GM10248 (cell line): ENCODE results near the gene GARIN5A.

Experiments used
- CTCF ChIA-PET: fragments of 300-600 bp; sonication (Branson Sonifier 250); formaldehyde crosslinking; extraction: SDS; loops from one replicate; lab custom pipeline; 2021; ENCODE audit warnings: antibody characterized with exemption; lab: Yijun Ruan, JAX
- POLR2A ChIA-PET: fragments of 350-650 bp; sonication (Branson Sonifier 250); formaldehyde crosslinking; extraction: SDS; loops from one replicate; lab custom pipeline; 2020; ENCODE audit warnings: antibody characterized with exemption; lab: Yijun Ruan, JAX
- DNase-seq: peaks from one replicate; pipeline ENCODE4 v3.0.0; 2012; ENCODE audit errors: extremely low spot score
- TF ChIP-seq, protein P1 (sequence below): IDR thresholded peaks from 2 replicates; pipeline ENCODE4 v1.5.1; 2012; ENCODE audit warnings: mild to moderate bottlenecking, low read depth; ENCODE audit errors: extremely low read depth, missing control alignments, control extremely low read depth

GARIN5A gene

DNA sequence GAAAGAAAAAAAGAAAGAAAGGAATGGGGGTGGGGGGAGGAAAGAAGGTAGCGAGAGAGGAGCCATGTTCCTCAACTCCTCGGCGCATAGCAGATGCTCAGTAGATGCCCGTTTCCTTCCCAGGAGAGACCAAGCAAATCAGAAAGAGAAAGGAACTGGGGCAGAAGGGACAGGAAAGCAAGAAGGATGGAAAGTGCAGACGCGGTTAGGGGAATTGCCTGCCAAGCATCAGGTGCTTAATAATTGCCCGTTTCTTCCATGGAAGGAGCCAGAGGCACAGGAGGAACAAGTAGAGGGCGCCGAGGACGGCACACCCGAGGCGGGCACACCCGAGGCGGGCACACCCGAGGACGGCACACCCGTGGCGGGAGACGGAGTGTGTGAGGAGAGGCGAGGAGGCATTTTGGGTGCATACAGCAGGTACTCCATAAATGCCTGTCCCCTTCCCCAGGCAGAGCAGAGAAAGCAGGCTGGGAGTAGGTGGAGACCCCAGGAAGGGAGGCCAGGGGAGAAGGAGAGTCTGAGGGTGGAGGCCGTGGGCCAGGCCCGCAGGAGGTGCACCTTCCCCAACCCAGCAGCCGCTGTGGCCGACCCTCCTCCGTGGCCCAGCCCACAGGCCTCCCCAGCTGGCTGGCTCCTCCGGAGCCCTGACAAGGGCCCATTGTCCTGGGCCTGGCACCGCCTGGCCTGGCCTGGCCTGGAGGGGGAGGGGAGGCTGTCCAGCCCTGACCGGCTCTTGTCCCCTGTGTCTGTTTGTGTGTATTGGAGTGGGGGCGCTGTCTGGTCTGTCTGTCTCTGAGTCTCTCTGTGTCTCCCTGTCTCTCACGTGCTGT, 19.8 kb upstream of the GARIN5A start:
- TF ChIP-seq, protein P1, sequence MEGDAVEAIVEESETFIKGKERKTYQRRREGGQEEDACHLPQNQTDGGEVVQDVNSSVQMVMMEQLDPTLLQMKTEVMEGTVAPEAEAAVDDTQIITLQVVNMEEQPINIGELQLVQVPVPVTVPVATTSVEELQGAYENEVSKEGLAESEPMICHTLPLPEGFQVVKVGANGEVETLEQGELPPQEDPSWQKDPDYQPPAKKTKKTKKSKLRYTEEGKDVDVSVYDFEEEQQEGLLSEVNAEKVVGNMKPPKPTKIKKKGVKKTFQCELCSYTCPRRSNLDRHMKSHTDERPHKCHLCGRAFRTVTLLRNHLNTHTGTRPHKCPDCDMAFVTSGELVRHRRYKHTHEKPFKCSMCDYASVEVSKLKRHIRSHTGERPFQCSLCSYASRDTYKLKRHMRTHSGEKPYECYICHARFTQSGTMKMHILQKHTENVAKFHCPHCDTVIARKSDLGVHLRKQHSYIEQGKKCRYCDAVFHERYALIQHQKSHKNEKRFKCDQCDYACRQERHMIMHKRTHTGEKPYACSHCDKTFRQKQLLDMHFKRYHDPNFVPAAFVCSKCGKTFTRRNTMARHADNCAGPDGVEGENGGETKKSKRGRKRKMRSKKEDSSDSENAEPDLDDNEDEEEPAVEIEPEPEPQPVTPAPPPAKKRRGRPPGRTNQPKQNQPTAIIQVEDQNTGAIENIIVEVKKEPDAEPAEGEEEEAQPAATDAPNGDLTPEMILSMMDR = no peak
- DNase-seq = no peak
- ChIA-PET POLR2A (no interaction called here), CTCF (no interaction called here)

GRCh38 chr19:50495020-50495531, 18.4 kb upstream of the GARIN5A start:
- ChIA-PET CTCF (interaction anchor here (0.9 to 1.0 kb wide), 2 partner anchors 35 to 216 kb away, joined by 3 read pairs; no protein-coding TSS in a partner anchor), POLR2A (interaction anchor here (0.7 kb wide), 1 partner anchor 16 kb away, joined by 3 read pairs; no protein-coding TSS in a partner anchor)
- TF ChIP-seq, protein P1 = no peak
- DNase-seq = no peak

- POLR2A ChIA-PET = interaction anchor here (0.7 kb wide), 1 partner anchor 15 kb away, joined by 3 read pairs; no protein-coding TSS in a partner anchor
- TF ChIP-seq, protein P1 = no peak
- no peak for DNase-seq
- CTCF ChIA-PET = interaction anchor here (0.9 to 1.0 kb wide), 2 partner anchors 34 to 216 kb away, joined by 3 read pairs; no protein-coding TSS in a partner anchor
Measured at GRCh38 chr19:50494186-50495019, 17.8 kb upstream of the GARIN5A start.

DNA sequence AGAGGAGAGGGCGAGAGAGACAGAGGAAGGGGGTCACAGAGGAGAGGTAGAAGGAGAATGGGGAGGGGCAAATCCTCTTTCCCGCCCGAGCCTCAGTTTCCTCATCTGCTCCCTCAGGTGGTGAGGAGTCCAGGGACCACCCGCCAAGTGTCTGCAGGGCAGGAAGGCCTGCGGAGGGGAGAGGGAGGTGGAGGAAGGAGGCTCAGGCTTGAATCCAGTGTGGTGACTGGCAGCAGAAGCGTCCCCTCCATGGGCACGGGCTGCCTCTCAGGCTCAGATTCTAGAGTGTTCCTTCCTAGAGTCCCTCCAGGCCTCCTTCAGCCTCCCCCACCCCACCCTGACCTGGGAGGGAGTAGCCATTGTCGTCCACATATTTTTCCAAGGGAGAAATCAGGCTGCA, 16.5 kb upstream of the GARIN5A start:
- DNase-seq = no peak
- TF ChIP-seq, protein P1 = no peak
- CTCF ChIA-PET = no interaction called here
- POLR2A ChIA-PET = no interaction called here

- no peak for DNase-seq
- POLR2A ChIA-PET = no interaction called here
- TF ChIP-seq, protein P1 = no peak
- CTCF ChIA-PET = no interaction called here
Measured at GRCh38 chr19:50492303-50493052, 15.8 kb upstream of the GARIN5A start.
